HG03095 (cell line): ENCODE results near the gene PIK3CB.

Source experiments
- ATAC-seq: cut with Tn5 transposase; IDR thresholded peaks from one replicate; pipeline ENCODE4 v1.9.1; 2021; ENCODE audit warnings: moderate library complexity; ENCODE audit not compliant: unreplicated experiment

The PIK3CB gene

DNA sequence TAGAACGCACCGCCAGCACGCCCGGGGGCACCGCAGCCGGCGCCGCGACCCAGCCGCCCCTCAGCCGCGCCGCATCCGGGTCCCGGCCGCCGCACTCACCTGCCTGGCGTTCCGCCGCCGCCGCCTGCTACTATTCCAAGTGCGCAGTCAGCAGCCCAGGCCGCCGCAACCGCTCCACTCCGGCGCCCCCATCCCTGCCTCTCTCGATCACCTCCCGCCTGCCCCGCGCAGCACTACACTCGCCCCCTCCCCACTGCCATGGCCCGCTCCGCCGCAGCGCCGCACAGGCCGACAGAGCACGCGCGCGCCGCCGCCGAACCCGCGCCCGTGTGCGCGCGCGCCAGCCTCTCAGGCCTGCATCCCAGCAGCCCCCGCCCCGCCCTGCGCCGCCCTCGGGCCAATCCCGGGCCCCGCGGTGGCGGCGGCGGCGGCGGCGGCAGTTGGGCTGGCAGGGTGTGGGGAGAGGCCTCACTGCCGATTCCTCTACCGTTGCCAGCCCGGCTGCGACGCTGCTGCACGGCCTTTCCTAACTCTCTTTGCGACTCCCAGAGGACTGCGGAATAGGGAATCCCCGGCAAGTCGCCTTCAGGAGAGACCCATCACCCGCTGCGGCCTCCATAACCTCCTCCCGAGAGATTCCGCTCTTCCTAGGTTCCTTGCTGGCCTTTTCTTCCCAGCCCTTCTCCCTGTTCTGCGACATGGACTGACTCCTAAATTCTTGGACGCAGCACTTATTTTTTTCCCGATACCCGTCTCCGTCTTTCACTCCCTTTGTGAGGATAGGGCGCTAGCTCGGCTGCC is at the start of gene PIK3CB:
PIK3CB (minus strand) TSS at position 333 of the 801 bp plus-strand sequence. CDS start 75,585 bp downstream, outside the sequence.
- ATAC-seq = peak; percentile 86

DNA sequence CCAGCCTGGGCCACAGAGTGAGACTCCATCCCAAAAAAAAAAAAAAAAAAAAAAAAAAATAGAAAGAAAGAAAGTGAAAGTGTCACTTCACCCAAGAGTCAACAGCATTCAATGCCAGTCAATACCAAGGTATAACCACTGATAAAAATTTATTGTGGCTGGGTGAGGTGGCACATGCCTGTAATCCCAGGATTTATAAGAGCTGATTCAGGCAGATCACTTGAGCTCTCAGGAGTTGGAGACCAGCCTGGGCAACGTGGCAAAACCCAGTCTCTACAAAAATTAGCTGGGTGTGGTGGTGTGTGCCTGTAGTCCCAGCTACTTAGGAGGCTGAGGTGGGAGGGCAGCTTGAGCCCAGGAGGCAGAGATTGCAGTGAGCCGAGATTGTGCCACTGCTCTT is 46.5 kb upstream of the PIK3CB start:
- ATAC-seq = no peak

DNA sequence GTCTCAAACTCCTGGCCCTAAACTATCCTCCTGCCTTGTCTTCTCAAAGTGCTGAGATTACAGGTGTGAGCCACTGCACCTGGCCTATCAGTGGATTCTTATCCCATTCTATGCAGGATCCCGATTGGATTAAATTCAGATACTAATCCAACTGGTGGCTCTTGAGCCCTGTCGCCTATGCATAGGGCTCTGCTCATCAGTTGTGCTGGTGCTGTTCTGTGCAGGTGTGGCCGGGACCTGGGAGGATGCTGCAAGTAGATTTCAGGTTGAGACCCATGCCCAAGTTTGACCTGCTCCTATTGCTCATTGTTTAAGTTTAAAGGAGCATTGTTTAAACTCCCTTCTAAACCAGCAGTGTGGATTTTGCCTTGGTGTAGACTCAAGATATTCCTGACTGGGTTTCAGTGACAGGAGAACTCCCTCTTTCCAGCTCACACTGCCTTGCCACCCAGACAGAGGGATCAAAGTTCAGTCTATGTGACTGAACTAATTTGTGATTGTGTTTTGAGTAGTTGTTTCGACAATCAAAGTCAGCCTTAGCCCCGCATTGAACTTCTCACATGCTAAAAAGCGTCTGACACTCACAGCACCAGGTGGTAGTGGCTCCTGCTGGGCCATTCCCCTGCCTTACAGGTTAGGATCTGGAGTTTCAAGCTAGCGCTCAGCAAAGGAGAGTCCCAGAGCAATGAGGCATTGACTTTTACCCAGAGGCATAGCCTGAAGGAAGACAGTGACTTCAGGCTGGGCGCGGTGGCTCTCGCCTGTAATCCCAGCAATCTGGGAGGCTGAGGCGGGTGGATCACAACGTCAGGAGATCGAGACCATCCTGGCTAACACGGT is 45.0 kb upstream of the PIK3CB start:
- no peak for ATAC-seq

DNA sequence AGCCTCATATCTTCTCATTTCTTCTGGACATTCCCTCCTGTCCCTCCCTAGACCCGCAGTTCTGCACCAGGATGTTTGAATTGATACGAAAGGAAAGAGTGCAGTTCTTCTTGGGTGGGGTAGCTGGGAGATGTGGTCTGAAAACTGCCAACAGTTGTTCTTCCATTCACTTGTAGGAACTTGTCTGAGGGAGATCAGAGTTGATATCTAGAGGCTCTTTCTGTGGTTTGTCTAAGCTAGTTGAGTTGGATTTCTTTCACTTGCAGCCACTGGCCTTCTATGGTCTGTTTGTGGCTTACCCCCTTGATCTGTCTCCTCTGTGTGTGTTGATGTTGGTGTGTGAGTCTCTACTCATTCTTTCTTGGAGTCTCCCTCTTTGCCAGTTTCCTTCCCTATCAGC is 42.5 kb upstream of the PIK3CB start:
- ATAC-seq = no peak

DNA sequence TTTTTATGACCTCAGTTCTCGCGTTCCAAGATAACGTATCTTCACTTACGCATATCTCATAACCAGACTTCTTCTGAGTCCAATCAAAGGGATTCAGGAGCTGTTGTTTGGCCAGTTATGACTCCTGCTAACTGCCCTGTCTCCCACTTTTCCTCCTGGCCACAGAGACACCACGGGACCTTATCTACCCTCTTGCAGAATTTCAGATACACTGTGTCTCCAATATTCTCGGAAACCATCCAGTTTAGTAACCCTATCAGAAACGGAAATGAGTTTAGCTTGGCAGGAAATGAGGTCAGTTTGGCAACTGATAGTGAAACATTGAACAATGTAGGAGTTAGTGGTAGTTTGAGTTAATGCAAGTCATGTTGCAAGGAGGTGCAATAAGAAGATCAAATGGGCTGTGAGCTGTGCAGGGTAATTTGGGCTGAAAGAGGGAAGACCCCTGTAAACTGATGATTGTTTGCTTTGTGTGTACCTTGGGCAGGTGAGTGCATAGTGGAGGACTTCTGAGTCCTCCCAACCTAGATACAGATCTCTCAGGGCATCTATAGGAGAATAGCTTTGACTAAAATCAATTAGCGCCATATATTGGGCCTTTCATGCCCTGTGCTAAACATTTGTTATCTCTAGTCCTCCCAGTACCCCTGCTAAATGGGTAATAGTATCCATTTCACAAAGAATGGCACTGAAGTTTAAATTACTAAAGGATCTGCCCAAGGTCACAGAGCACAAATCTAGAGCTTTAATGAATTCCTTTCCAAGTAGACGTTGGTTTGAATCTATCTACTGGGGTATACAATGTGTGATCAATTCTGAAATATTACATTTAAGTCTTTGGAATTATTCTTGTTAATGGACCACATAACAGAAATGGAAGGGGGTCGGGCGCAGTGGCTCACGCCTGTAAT is 41.3 kb upstream of the PIK3CB start:
- no peak for ATAC-seq

DNA sequence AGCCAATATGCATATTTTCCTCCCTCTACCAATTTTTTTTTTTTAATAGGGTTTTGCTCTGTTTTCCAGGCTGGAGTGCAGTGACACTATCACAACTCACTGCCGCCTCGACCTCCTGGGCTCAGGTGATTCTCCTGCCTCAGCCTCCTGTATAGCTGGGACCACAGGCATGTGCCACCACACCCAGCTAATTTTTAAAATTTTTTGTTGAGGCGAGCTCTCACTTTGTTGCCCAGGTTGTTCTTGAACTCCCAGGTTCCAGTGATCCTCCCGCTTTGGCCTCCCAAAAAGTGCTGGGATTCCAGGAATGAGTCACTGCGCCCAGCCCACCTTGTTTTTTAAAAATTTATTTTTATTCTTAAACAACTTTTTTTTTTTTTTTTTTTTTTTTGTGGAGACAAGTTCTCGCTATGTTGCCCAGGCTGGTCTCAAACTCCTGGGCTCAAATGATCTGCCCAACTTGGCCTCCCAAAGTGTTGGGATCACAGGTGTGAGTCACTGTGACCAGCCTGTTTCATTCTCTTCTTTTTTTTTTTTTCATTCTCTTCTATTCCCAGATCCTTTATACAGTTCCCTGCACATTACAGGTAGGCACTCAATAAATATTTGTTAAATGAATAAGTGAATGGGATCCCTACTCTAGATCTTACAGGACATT is 40.5 kb upstream of the PIK3CB start:
- no peak for ATAC-seq

DNA sequence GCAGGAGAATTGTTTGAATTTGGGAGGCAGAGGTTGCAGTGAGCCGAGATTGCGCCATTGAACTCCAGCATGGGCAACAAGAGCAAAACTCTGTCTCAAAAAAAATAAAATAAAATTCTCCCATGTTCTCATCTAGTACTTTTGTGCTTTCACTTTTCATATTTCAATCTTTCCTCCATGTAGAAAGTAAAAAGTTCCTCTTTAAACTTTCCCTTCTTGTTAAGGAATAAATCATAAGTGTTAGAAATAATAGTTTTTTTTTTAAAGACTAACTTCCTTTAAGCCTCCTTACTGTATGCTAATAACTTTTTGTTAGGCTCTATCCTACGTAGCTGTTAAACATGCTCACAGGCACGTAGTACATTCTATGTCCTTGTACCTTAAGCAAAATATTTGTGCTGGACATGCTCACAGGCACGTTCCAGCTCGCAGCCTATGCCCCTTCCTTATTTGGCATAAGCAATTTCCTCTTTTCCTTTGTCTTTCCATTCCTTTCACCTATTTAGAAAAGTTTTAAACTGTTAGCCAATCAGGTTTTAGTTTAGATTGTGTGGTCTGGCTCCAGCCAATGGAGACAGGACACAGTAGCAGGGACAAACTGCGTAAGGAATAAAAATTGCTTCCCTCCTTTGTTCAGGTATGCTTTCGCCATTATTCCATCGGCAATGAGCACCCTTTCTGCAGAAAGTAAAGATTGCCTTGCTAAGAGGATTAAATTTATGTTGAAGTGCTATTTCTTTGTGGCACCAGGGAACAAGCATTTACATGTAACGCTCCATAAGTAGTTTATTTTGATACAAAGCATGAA is 38.9 kb upstream of the PIK3CB start:
- ATAC-seq = no peak

DNA sequence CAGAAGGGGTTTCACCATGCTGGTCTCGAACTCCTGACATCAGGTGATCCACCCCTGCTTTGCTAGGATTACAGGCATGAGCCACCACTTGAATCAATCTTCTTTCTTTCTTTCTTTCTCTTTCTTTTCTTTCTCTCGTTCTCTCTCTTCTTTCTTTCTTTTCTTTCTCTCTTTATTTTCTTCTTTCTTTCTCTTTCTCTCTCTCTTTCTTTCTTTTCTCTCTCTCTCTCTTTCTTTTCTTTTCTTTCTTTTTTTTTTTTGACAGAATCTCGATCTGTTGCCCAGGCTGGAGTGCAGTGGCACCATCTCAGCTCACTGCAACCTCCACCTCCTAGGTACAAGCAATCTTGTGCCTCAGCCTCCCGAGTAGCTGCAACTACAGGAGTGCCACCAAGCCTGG is 37.9 kb upstream of the PIK3CB start:
- ATAC-seq = no peak

DNA sequence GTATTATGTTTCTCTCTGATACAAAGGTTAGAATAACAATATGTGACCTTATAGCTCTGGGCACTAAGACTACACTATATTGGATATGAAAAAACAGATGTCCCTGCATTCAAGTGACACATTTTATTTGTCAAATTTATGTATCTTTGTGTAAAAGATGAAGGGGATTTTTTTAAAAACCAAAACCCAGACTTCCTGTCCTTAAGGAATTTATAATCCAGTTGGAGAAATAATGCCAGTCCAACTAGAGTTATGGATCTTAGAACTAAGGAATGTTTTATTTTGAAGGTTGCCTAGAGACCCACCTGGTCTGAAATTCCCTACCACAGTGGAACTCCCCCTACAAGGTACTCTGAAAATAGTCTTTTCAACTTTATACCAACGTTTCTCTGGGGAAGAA is 33.3 kb upstream of the PIK3CB start:
- no peak for ATAC-seq

DNA sequence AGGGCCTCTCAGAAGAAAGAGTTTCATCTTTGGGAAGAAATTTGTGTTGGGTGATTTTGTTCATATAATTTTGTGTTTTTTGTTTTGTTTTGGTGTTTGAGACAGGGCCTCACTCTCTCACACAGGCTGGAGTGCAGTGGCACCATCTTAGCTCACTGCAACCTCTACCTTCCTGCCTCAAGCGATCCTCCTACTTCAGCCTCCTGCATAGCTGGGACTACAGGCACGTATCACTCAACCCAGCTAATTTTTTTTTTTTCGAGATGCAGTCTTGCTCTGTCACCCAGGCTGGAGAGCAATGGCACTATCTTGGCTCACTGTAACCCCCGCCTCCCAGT is 29.0 kb upstream of the PIK3CB start:
- ATAC-seq = no peak

DNA sequence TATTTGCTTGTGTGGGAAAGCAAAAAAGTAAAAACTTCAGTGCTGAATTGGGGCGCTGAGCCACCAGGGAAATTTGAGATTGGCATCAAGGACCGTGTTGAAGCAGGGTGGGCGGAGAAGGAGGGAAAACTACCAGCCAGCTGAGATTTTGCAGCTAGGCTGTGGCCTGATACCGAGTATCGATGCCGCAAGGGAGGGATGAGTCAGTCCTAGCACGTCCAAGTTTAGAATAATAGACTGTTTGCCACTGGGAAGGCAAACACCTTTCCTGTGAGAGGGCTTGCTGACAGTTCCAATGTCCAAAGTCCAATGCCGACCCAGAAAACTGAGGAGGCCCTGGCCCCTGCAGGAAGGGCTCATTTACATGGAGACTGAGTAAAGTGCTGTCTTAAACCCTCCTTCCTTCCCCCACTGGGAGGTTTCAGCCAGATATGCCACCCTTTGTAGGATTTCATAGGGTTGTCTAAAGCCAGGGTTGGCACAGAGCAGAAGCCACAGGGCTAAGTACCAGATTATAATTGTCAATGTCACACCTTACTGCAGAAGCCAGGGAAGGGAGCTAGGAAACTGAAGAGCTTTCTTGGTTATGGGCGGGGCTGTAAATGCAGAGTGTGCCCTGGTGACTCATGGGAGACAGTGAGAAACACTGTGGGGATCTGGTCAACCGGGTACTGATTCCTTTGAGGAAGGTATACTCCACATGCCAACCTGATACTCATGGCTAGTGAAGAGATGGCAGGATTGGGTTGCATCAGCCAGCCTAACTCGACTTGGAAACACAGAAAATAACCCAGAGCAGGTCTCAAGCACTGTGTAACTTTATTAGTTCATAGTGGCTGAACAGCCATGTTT is 28.4 kb upstream of the PIK3CB start:
- ATAC-seq = no peak

DNA sequence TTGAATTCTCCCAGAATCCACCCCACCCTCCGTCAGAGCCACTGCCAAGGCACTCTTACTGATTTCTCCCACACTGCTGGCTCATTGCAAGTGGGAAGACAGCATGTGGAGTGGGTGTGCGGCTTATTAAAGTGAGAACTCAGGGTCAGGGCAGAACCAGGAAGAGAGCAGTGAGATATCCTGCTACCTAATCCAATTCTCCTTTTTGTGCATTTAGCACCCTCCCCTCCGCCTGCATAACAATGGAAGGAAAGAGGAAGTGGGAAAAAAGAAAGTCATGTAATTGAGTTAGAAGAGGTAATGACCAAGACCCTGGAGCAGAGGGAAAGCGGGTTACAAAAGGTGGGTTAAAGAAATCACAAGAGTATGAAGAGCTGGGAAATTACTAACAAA is 27.8 kb upstream of the PIK3CB start:
- ATAC-seq = no peak

DNA sequence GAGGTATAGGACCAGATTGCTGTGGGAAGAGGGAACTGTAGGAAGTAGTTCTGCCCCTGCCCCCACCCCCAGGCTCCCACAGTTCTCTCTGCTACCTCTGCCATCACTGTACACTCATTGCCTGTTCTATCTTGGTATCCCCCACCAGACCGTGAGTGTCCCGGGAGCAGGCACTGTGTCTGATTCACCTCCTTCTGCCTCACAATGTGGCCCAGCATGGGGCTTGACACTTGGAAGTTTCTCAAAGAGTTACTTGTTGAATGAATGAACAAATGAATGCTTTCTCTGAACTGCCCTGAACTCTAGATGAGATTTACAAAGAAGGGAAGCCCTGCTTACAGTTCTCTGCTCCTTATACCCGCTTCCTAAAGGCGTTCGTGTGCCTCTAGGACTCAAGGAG is 27.1 kb upstream of the PIK3CB start:
- ATAC-seq = no peak

DNA sequence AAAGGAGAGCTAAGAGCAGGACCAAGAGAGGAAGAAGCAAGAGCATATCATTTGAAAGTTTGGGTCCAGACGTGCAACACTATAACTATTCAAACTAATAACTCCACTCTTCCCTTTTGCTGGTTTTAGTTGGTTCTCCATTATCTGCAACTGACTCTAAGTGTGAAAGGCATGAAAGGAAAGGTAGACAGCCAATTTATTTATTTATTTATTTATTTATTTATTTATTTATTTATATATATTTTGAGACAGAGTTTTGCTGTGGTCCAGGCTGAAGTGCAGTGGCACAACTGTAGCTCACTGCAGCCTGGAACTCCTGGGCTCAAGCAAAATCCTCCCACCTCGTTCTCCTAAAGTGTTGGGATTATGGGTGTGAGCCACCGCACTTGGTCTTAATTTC is 22.1 kb upstream of the PIK3CB start:
- ATAC-seq = no peak

DNA sequence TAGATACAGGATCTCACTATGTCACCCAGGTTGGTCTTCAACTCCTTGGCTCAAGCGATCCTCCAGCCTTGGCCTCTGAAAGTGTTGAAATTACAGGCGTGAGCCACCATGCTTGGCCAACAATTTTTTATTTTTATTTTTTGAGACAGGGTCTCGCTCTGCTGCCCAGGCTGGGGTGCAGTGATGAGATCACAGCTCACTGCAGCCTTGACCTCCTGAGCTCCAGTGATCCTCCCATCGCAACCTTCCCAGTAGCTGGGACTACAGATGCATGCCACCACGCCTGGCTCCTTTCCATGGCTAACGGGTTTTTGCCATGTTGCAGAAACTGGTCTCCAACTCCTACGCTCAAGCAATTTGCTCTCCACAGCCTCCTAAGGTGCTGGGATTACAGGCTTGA is 20.2 kb upstream of the PIK3CB start:
- ATAC-seq = no peak

DNA sequence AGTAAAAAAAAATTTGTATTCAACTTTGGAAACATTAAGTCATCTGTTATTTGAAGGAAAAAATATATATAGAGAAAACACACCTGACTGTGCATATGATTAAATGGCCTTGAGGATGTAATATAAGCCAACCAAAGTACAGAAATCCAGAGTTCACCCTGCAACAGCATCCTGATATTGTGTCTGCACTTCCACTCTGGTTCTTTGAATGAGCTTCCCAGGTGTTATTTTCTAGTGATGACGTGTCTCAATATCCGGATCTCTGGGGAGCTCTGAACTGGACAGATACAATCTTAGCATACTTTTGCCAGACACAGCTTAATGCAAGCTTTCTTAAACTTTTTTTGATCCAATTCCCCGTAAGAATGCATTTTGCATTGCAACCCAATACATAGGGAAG is 19.5 kb upstream of the PIK3CB start:
- ATAC-seq = no peak

DNA sequence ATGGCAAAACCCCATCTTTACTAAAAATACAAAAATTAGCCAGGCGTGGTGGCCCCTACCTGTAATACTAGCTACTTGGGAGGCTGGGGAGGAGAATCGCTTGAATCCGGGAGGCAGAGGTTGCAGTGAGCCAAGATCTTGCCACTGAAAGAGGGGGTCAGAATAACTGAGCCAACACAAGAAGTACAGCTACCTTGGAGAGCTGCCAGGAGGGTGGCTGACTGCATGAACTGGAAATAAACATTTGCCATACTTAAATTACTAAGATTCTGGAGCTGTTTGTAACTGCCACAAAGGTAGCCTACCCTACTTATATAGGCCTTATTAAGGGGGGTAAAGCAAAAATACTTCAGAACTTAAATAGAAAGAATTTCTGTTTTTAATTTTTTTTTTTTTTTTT is 15.4 kb upstream of the PIK3CB start:
- ATAC-seq = no peak

DNA sequence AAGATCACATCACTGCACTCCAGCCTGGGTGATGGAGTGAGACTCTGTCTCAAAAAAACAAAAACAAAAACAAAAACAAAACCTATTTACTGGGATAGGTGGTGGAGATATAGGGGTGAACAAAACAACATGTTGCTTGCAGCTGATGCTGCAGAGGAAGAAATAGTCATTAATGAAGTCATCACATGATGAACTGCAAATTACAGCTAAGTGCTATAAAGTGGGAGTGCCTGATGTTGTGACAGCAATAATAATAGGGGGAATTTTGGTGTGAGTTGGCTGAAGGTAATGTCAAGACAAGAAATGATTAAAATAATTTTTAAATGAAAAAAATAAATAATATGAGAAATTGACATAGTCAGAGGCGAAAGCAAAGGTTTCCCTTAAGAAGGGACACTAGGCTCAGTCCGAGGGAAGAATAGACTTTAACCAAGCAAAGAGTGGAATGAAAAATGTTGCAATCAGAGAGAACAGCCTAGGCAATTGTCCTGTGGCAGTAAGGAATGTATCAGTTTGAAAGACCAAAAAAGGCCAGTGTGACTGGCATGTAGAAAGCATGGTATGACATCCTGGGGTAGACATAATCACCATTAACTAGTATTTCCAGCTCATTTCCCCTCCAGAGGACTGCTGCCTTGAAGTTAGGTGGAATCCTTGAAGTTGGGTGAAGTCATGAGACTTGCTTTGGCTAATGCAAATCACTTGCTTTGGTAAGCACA is 14.7 kb upstream of the PIK3CB start:
- ATAC-seq = no peak
